ENCODE results near the gene SLC18A3.

SLC18A3 gene

GRCh38 chr10:49602380-49603023, 7.6 kb upstream of the SLC18A3 start:
- H3K4me3 ChIP-seq (ENCODE audit: low read length in 2 of 2) = no peak overlapping the region
- H3K9ac ChIP-seq (ENCODE audit: low read length in 2 of 2) = no peak overlapping the region
- H3K4me1 ChIP-seq (ENCODE audit: control insufficient read depth, insufficient read depth, low read length) = no peaks in the 10 kb centered on the region
- no peaks in the 10 kb centered on the region for H3K36me3 ChIP-seq (ENCODE audit: control insufficient read depth in 2 of 2, insufficient read depth in 2 of 2, low read length in 2 of 2)
- H3K27me3 ChIP-seq (ENCODE audit: control insufficient read depth in 1 of 2, insufficient read depth in 2 of 2, low read length in 2 of 2) = peaks cover 25 to 26% of the 10 kb centered on the region in 2 donors
- H3K9me3 ChIP-seq (ENCODE audit: control insufficient read depth in 2 of 2, low read length in 2 of 2) = no peaks in the 10 kb centered on the region
- H3K27ac ChIP-seq (ENCODE audit: low read length) = no peak overlapping the region

GRCh38 chr10:49605216-49605938, 4.7 kb upstream of the SLC18A3 start:
- Histone ChIP-seq H3K9me3 (ENCODE audit: control insufficient read depth in 2 of 2, low read length in 2 of 2) (no peaks in the 10 kb centered on the region), H3K4me1 (ENCODE audit: control insufficient read depth, insufficient read depth, low read length) (peaks cover 4% of the 10 kb centered on the region), H3K27me3 (ENCODE audit: control insufficient read depth in 1 of 2, insufficient read depth in 2 of 2, low read length in 2 of 2) (peaks cover 30 to 38% of the 10 kb centered on the region in 2 donors), H3K36me3 (ENCODE audit: control insufficient read depth in 2 of 2, insufficient read depth in 2 of 2, low read length in 2 of 2) (no peaks in the 10 kb centered on the region), H3K27ac (ENCODE audit: low read length) (no peak overlapping the region), H3K4me3 (ENCODE audit: low read length in 2 of 2) (no peak overlapping the region), H3K9ac (ENCODE audit: low read length in 2 of 2) (no peak overlapping the region)

- Histone ChIP-seq H3K4me3 (ENCODE audit: low read length in 2 of 2) (no peak overlapping the region), H3K9me3 (ENCODE audit: control insufficient read depth in 2 of 2, low read length in 2 of 2) (no peaks in the 10 kb centered on the region), H3K36me3 (ENCODE audit: control insufficient read depth in 2 of 2, insufficient read depth in 2 of 2, low read length in 2 of 2) (no peaks in the 10 kb centered on the region), H3K4me1 (ENCODE audit: control insufficient read depth, insufficient read depth, low read length) (peaks cover 8% of the 10 kb centered on the region), H3K9ac (ENCODE audit: low read length in 2 of 2) (no peak overlapping the region), H3K27ac (ENCODE audit: low read length) (no peak overlapping the region), H3K27me3 (ENCODE audit: control insufficient read depth in 1 of 2, insufficient read depth in 2 of 2, low read length in 2 of 2) (peaks cover 33 to 44% of the 10 kb centered on the region in 2 donors)
Observed at GRCh38 chr10:49605939-49606509, 4.1 kb upstream of the SLC18A3 start.

- no peak overlapping the region for H3K9ac ChIP-seq (ENCODE audit: low read length in 2 of 2)
- H3K27ac ChIP-seq (ENCODE audit: low read length) = no peak overlapping the region
- no peaks in the 10 kb centered on the region for H3K9me3 ChIP-seq (ENCODE audit: control insufficient read depth in 2 of 2, low read length in 2 of 2)
- H3K4me1 ChIP-seq (ENCODE audit: control insufficient read depth, insufficient read depth, low read length) = peaks cover 10% of the 10 kb centered on the region
- H3K36me3 ChIP-seq (ENCODE audit: control insufficient read depth in 2 of 2, insufficient read depth in 2 of 2, low read length in 2 of 2) = no peaks in the 10 kb centered on the region
- no peak overlapping the region for H3K4me3 ChIP-seq (ENCODE audit: low read length in 2 of 2)
- H3K27me3 ChIP-seq (ENCODE audit: control insufficient read depth in 1 of 2, insufficient read depth in 2 of 2, low read length in 2 of 2) = peaks cover 39 to 50% of the 10 kb centered on the region in 2 donors
Observed at GRCh38 chr10:49606981-49607535, 3.1 kb upstream of the SLC18A3 start.

- Histone ChIP-seq H3K27me3 (ENCODE audit: control insufficient read depth in 1 of 2, insufficient read depth in 2 of 2, low read length in 2 of 2) (peaks cover 44 to 55% of the 10 kb centered on the region in 2 donors), H3K9me3 (ENCODE audit: control insufficient read depth in 2 of 2, low read length in 2 of 2) (no peaks in the 10 kb centered on the region), H3K27ac (ENCODE audit: low read length) (no peak overlapping the region), H3K36me3 (ENCODE audit: control insufficient read depth in 2 of 2, insufficient read depth in 2 of 2, low read length in 2 of 2) (no peaks in the 10 kb centered on the region), H3K4me1 (ENCODE audit: control insufficient read depth, insufficient read depth, low read length) (peaks cover 11% of the 10 kb centered on the region), H3K4me3 (ENCODE audit: low read length in 2 of 2) (no peak overlapping the region), H3K9ac (ENCODE audit: low read length in 2 of 2) (no peak overlapping the region)
Observed at GRCh38 chr10:49608166-49609005, 1.7 kb upstream of the SLC18A3 start.

- H3K27ac ChIP-seq (ENCODE audit: low read length) = no peak overlapping the region
- peaks cover 12% of the 10 kb centered on the region for H3K4me1 ChIP-seq (ENCODE audit: control insufficient read depth, insufficient read depth, low read length)
- no peak overlapping the region for H3K4me3 ChIP-seq (ENCODE audit: low read length in 2 of 2)
- peaks cover 50 to 61% of the 10 kb centered on the region in 2 donors for H3K27me3 ChIP-seq (ENCODE audit: control insufficient read depth in 1 of 2, insufficient read depth in 2 of 2, low read length in 2 of 2)
- no peaks in the 10 kb centered on the region for H3K36me3 ChIP-seq (ENCODE audit: control insufficient read depth in 2 of 2, insufficient read depth in 2 of 2, low read length in 2 of 2)
- no peaks in the 10 kb centered on the region for H3K9me3 ChIP-seq (ENCODE audit: control insufficient read depth in 2 of 2, low read length in 2 of 2)
- no peak overlapping the region for H3K9ac ChIP-seq (ENCODE audit: low read length in 2 of 2)
Observed at GRCh38 chr10:49609006-49609282, 1.2 kb upstream of the SLC18A3 start.

GRCh38 chr10:49609283-49610113, 612 bp upstream of the SLC18A3 start:
- Histone ChIP-seq H3K36me3 (ENCODE audit: control insufficient read depth in 2 of 2, insufficient read depth in 2 of 2, low read length in 2 of 2) (no peaks in the 10 kb centered on the region), H3K9me3 (ENCODE audit: control insufficient read depth in 2 of 2, low read length in 2 of 2) (no peaks in the 10 kb centered on the region), H3K4me3 (ENCODE audit: low read length in 2 of 2) (no peak overlapping the region), H3K4me1 (ENCODE audit: control insufficient read depth, insufficient read depth, low read length) (peaks cover 12% of the 10 kb centered on the region), H3K9ac (ENCODE audit: low read length in 2 of 2) (no peak overlapping the region), H3K27me3 (ENCODE audit: control insufficient read depth in 1 of 2, insufficient read depth in 2 of 2, low read length in 2 of 2) (peaks cover 52 to 59% of the 10 kb centered on the region in 2 donors), H3K27ac (ENCODE audit: low read length) (no peak overlapping the region)

- H3K4me3 ChIP-seq (ENCODE audit: low read length in 2 of 2) = no peak overlapping the region
- no peaks in the 10 kb centered on the region for H3K9me3 ChIP-seq (ENCODE audit: control insufficient read depth in 2 of 2, low read length in 2 of 2)
- H3K4me1 ChIP-seq (ENCODE audit: control insufficient read depth, insufficient read depth, low read length) = peaks cover 14% of the 10 kb centered on the region
- H3K27ac ChIP-seq (ENCODE audit: low read length) = no peak overlapping the region
- peaks cover 57 to 70% of the 10 kb centered on the region in 2 donors for H3K27me3 ChIP-seq (ENCODE audit: control insufficient read depth in 1 of 2, insufficient read depth in 2 of 2, low read length in 2 of 2)
- H3K9ac ChIP-seq (ENCODE audit: low read length in 2 of 2) = no peak overlapping the region
- no peaks in the 10 kb centered on the region for H3K36me3 ChIP-seq (ENCODE audit: control insufficient read depth in 2 of 2, insufficient read depth in 2 of 2, low read length in 2 of 2)
Observed at GRCh38 chr10:49610458-49611165, 502 bp downstream of the SLC18A3 start.

- H3K27me3 ChIP-seq (ENCODE audit: control insufficient read depth in 1 of 2, insufficient read depth in 2 of 2, low read length in 2 of 2) = peaks cover 62 to 76% of the 10 kb centered on the region in 2 donors
- H3K9me3 ChIP-seq (ENCODE audit: control insufficient read depth in 2 of 2, low read length in 2 of 2) = no peaks in the 10 kb centered on the region
- H3K27ac ChIP-seq (ENCODE audit: low read length) = no peak overlapping the region
- H3K4me3 ChIP-seq (ENCODE audit: low read length in 2 of 2) = no peak overlapping the region
- no peaks in the 10 kb centered on the region for H3K36me3 ChIP-seq (ENCODE audit: control insufficient read depth in 2 of 2, insufficient read depth in 2 of 2, low read length in 2 of 2)
- no peak overlapping the region for H3K9ac ChIP-seq (ENCODE audit: low read length in 2 of 2)
- H3K4me1 ChIP-seq (ENCODE audit: control insufficient read depth, insufficient read depth, low read length) = peaks cover 14% of the 10 kb centered on the region
Observed at GRCh38 chr10:49611166-49611815, 1.2 kb downstream of the SLC18A3 start.

Data from stomach smooth muscle (tissue), 2 donors.